ENCODE measurements around the gene RCHY1. TPM values are rescaled to one million over a fixed set of nuclear protein-coding genes. Genes with fewer than 3 reads are reported as not detected.
A peak's percentile ranks its signal among the peaks of the same experiment; 100 is the strongest.

The RCHY1 gene
- polyA plus RNA-seq, 6 donors from 2014 or later = 21.3 to 37.4 (median 27.4) TPM

DNA sequence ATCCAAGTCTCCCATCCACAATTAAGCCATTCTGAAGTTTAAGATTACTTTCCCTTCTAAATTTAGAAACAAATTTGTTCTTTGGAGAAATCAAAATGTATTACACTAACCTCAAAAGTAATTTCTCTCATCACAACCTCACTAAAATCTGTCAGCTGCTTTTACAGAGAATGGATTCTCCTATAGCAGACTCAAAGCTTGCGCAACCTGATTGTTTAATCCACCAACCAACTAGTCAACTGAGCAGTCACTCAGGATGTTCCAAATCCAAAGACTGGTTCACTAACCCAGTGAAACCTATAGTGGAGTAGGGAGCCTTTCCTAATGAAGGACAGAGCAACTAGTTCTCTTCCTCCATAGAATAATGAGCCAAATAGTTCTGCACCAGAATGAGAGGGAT lies 44.3 kb downstream of the RCHY1 start:
- H3K27me3 Mint-ChIP-seq = peaks cover 0 to 6% (median 2%) of the 10 kb centered on the region in 3 donors
- no peaks in the 10 kb centered on the region for H3K36me3 Mint-ChIP-seq
- ATAC-seq (ENCODE audit: low read depth in 2 of 2) = no peak
- DNase-seq = no peak
- peak overlapping the region in 1 of 6 donors; percentile 71 for H3K27ac Mint-ChIP-seq
- H3K4me1 Mint-ChIP-seq = peaks cover 0 to 6% (median 0%) of the 10 kb centered on the region in 3 donors
- no peak overlapping the region for H3K4me3 Mint-ChIP-seq
- peaks cover 0 to 8% (median 0%) of the 10 kb centered on the region in 7 donors for H3K9me3 Mint-ChIP-seq

DNA sequence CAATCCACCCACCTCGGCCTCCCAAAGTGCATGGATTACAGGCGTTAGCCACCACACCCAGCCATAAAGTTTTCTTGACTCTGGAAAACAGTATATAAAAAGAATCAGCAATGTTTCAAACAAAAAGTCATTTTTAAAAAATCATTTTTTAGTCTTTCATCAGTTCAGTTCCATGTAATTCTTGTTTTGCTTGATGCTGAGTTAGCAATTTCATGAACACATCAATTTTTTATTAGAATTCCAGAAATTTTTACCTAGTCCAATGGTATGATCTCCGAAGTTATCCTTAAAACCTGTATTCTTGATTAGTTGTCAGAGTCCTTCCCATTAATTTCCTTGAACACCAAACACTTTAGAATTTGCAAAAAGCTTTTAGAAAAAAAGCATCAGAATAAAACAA lies 56.8 kb downstream of the RCHY1 start:
- no peak for DNase-seq
- no peaks in the 10 kb centered on the region for H3K4me1 Mint-ChIP-seq
- peaks cover 4 to 17% (median 6%) of the 10 kb centered on the region in 7 donors for H3K9me3 Mint-ChIP-seq
- H3K36me3 Mint-ChIP-seq = peaks cover 0 to 11% of the 10 kb centered on the region in 2 donors
- H3K4me3 Mint-ChIP-seq = no peak overlapping the region
- no peak for ATAC-seq (ENCODE audit: low read depth in 2 of 2)
- H3K27me3 Mint-ChIP-seq = peaks cover 5 to 29% (median 20%) of the 10 kb centered on the region in 3 donors
- H3K27ac Mint-ChIP-seq = no peak overlapping the region

DNA sequence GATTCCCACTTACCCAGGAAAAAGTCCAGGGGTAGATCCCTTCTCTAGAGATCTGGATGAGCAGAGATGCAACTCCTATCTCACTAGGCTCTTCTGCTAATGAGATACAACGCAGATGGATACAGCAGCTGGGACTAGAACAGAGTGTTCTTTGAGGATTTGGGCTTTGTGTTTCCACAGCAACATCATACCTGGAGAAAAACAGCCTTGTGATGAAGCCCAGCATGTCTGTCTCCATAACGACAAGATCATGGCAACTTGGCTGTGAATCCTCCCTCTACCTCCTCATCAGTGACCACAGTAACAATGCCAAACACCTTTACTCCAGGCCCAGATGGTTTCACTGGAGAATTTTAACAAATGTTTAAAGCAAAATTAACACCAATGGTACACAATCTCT lies 80.1 kb downstream of the RCHY1 start:
- H3K36me3 Mint-ChIP-seq = peaks cover 0 to 26% of the 10 kb centered on the region in 2 donors
- no peak for DNase-seq
- ATAC-seq (ENCODE audit: low read depth in 2 of 2) = no peak
- H3K4me3 Mint-ChIP-seq = no peak overlapping the region
- H3K9me3 Mint-ChIP-seq = peaks cover 9 to 28% (median 19%) of the 10 kb centered on the region in 7 donors
- H3K27me3 Mint-ChIP-seq = peaks cover 15 to 55% (median 34%) of the 10 kb centered on the region in 3 donors
- H3K4me1 Mint-ChIP-seq = peaks cover 0 to 3% (median 0%) of the 10 kb centered on the region in 3 donors
- no peak overlapping the region for H3K27ac Mint-ChIP-seq

DNA sequence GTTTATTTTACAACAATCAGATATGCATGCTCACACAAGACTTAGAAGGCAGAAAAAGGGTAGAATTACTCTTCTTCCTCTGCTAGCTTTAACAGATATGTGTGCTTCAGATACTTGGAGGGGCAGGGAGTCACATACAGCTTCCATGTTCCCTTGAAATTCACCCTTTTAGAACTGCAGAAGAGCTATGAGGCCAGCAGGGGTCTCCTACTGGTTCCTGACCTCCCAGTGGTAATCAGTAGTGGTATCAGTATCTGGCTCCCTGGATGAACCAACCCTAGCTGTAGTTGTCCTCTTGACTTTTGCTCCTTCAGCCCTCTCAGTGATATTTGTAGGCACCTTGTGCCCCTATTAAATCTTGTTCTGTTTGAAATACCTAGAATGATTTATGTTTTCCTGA lies 81.5 kb downstream of the RCHY1 start:
- H3K9me3 Mint-ChIP-seq = peaks cover 8 to 25% (median 18%) of the 10 kb centered on the region in 7 donors
- no peak overlapping the region for H3K4me3 Mint-ChIP-seq
- H3K36me3 Mint-ChIP-seq = peaks cover 0 to 26% of the 10 kb centered on the region in 2 donors
- no peak for ATAC-seq (ENCODE audit: low read depth in 2 of 2)
- H3K27ac Mint-ChIP-seq = peak overlapping the region in 1 of 6 donors; percentile 15
- peaks cover 0 to 3% (median 0%) of the 10 kb centered on the region in 3 donors for H3K4me1 Mint-ChIP-seq
- H3K27me3 Mint-ChIP-seq = peaks cover 15 to 56% (median 40%) of the 10 kb centered on the region in 3 donors
- DNase-seq = no peak

DNA sequence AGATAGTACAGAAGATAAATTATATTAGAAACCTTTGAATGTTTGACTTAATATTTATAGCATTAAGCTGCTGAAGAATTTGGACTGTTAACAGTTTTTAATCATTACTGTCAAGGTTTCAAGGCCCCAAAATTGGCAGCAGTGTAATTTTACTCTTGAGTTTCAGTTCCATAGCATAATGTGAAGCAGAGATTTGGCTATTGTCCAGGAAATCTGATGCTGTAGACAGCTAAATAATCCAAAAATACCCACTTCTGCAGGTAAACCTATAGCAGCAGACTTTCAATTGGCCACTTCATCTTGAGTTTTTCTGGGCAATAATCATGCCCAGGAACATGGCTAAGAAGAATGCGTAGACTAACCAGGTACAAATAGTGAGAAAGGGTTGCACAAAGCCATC lies 85.0 kb downstream of the RCHY1 start:
- Mint-ChIP-seq H3K9me3 (peaks cover 0 to 8% (median 4%) of the 10 kb centered on the region in 7 donors), H3K36me3 (peaks cover 0 to 6% of the 10 kb centered on the region in 2 donors), H3K4me3 (no peak overlapping the region), H3K4me1 (peaks cover 0 to 3% (median 0%) of the 10 kb centered on the region in 3 donors), H3K27ac (no peak overlapping the region), H3K27me3 (peaks cover 14 to 48% (median 41%) of the 10 kb centered on the region in 3 donors)
- DNase-seq = no peak
- no peak for ATAC-seq (ENCODE audit: low read depth in 2 of 2)

Other genes with a start within 250 kb of the RCHY1 start
- 10 to 100 TPM; 10.5 to 13.9 (median 12.9) TPM for gene THAP6, start 70 bp upstream of the RCHY1 start, polyA plus RNA-seq (ENCODE audit: low read depth in 6 of 6)
- gene ODAPH, start 41.7 kb upstream of the RCHY1 start, polyA plus RNA-seq (ENCODE audit: low read depth in 6 of 6) = not detected
- not detected for gene CDKL2, start 116.1 kb upstream of the RCHY1 start, polyA plus RNA-seq (ENCODE audit: low read depth in 6 of 6)
- gene G3BP2, start 159.0 kb upstream of the RCHY1 start, polyA plus RNA-seq (ENCODE audit: low read depth in 6 of 6) = 100 to 1,000 TPM in 1 of 6 donors, 10 to 100 TPM in 5; 73.9 to 103 (median 80.5) TPM
- gene USO1, start 210.2 kb upstream of the RCHY1 start, polyA plus RNA-seq (ENCODE audit: low read depth in 6 of 6) = 10 to 100 TPM; 19.0 to 32.2 (median 28.1) TPM